ENCODE results near the gene G6PD. TPM values are rescaled to one million over a fixed set of nuclear protein-coding genes. Genes with fewer than 3 reads are reported as not detected.

Gene G6PD
- polyA plus RNA-seq, 4 donors = 10.5 to 23.4 (median 13.3) TPM

GRCh38 chrX:154486052-154486395 is 60.6 kb downstream of the G6PD start:
- peaks cover 0 to 22% (median 0%) of the 10 kb centered on the region in 3 donors for H3K4me1 ChIP-seq (ENCODE audit: control insufficient read depth in 3 of 3, insufficient read depth in 2 of 3, low read depth in 1 of 3, low read length in 2 of 3)

GRCh38 chrX:154485150-154486051 is 61.2 kb downstream of the G6PD start:
- Histone ChIP-seq H3K4me3 (ENCODE audit: low read depth in 1 of 3, low read length in 3 of 3) (peak overlapping the region; percentile 22 to 63 (median 50)), H3K9me3 (ENCODE audit: control insufficient read depth in 2 of 2, insufficient read depth in 1 of 2, low read depth in 1 of 2, low read length in 1 of 2) (no peaks in the 10 kb centered on the region), H3K27me3 (ENCODE audit: control insufficient read depth in 3 of 3, insufficient read depth in 3 of 3, low read length in 3 of 3) (no peaks in the 10 kb centered on the region), H3K27ac (ENCODE audit: low read depth in 1 of 3, low read length in 2 of 3) (peak overlapping the region; percentile 4 to 84 (median 74)), H3K4me1 (ENCODE audit: control insufficient read depth in 3 of 3, insufficient read depth in 2 of 3, low read depth in 1 of 3, low read length in 2 of 3) (peaks cover 0 to 22% (median 0%) of the 10 kb centered on the region in 3 donors), H3K36me3 (ENCODE audit: control insufficient read depth in 3 of 3, insufficient read depth in 2 of 3, low read depth in 1 of 3, low read length in 3 of 3) (peaks cover 0 to 39% (median 0%) of the 10 kb centered on the region in 3 donors)
- FAIRE-seq = no peak
- DNase-seq = no peak
- 45 to 69% (median 69%) methylated on average over 24 to 35 of the region's 35 CpGs for WGBS, 3 donors

More at GRCh38 chrX:154486052-154486395, 60.6 kb downstream of the G6PD start:
- no peaks in the 10 kb centered on the region for H3K27me3 ChIP-seq (ENCODE audit: control insufficient read depth in 3 of 3, insufficient read depth in 3 of 3, low read length in 3 of 3)
- no peaks in the 10 kb centered on the region for H3K9me3 ChIP-seq (ENCODE audit: control insufficient read depth in 2 of 2, insufficient read depth in 1 of 2, low read depth in 1 of 2, low read length in 1 of 2)
- DNase-seq (peak; percentile 36 to 55), FAIRE-seq (no peak)
- H3K27ac ChIP-seq (ENCODE audit: low read depth in 1 of 3, low read length in 2 of 3) = peak overlapping the region; percentile 4 to 84 (median 74)
- H3K4me3 ChIP-seq (ENCODE audit: low read depth in 1 of 3, low read length in 3 of 3) = peak overlapping the region; percentile 50 to 63 (median 53)
- H3K36me3 ChIP-seq (ENCODE audit: control insufficient read depth in 3 of 3, insufficient read depth in 2 of 3, low read depth in 1 of 3, low read length in 3 of 3) = peaks cover 0 to 39% (median 0%) of the 10 kb centered on the region in 3 donors
- 1 to 47% methylated on average over 22 to 35 of the region's 35 CpGs; no CpG with 5 or more reads in 1 of the 3 donors for WGBS, 3 donors

GRCh38 chrX:154484255-154485149 is 62.1 kb downstream of the G6PD start:
- WGBS, 3 donors = 71 to 82% (median 78%) methylated on average over 11 to 16 of the region's 16 CpGs
- FAIRE-seq (no peak), DNase-seq (peak; percentile 43 to 54)
- peaks cover 0 to 24% (median 0%) of the 10 kb centered on the region in 3 donors for H3K4me1 ChIP-seq (ENCODE audit: control insufficient read depth in 3 of 3, insufficient read depth in 2 of 3, low read depth in 1 of 3, low read length in 2 of 3)
- peak overlapping the region in 2 of 3 donors; percentile 53 to 59 for H3K27ac ChIP-seq (ENCODE audit: low read depth in 1 of 3, low read length in 2 of 3)
- no peaks in the 10 kb centered on the region for H3K9me3 ChIP-seq (ENCODE audit: control insufficient read depth in 2 of 2, insufficient read depth in 1 of 2, low read depth in 1 of 2, low read length in 1 of 2)
- no peaks in the 10 kb centered on the region for H3K27me3 ChIP-seq (ENCODE audit: control insufficient read depth in 3 of 3, insufficient read depth in 3 of 3, low read length in 3 of 3)
- H3K36me3 ChIP-seq (ENCODE audit: control insufficient read depth in 3 of 3, insufficient read depth in 2 of 3, low read depth in 1 of 3, low read length in 3 of 3) = peaks cover 0 to 39% (median 0%) of the 10 kb centered on the region in 3 donors
- H3K4me3 ChIP-seq (ENCODE audit: low read depth in 1 of 3, low read length in 3 of 3) = no peak overlapping the region

- peaks cover 0 to 33% (median 0%) of the 10 kb centered on the region in 3 donors for H3K36me3 ChIP-seq (ENCODE audit: control insufficient read depth in 3 of 3, insufficient read depth in 2 of 3, low read depth in 1 of 3, low read length in 3 of 3)
- DNase-seq (no peak), FAIRE-seq (no peak)
- no peaks in the 10 kb centered on the region for H3K27me3 ChIP-seq (ENCODE audit: control insufficient read depth in 3 of 3, insufficient read depth in 3 of 3, low read length in 3 of 3)
- no peaks in the 10 kb centered on the region for H3K9me3 ChIP-seq (ENCODE audit: control insufficient read depth in 2 of 2, insufficient read depth in 1 of 2, low read depth in 1 of 2, low read length in 1 of 2)
- no peak overlapping the region for H3K4me3 ChIP-seq (ENCODE audit: low read depth in 1 of 3, low read length in 3 of 3)
- 80 to 85% (median 82%) methylated on average over 7 of the region's 7 CpGs for WGBS, 3 donors
- peaks cover 0 to 20% (median 0%) of the 10 kb centered on the region in 3 donors for H3K4me1 ChIP-seq (ENCODE audit: control insufficient read depth in 3 of 3, insufficient read depth in 2 of 3, low read depth in 1 of 3, low read length in 2 of 3)
- H3K27ac ChIP-seq (ENCODE audit: low read depth in 1 of 3, low read length in 2 of 3) = no peak overlapping the region
These were observed 63.3 kb downstream of the G6PD start for GRCh38 chrX:154483325-154483724.

GRCh38 chrX:154482786-154483185 is 63.9 kb downstream of the G6PD start:
- Histone ChIP-seq H3K4me3 (ENCODE audit: low read depth in 1 of 3, low read length in 3 of 3) (no peak overlapping the region), H3K4me1 (ENCODE audit: control insufficient read depth in 3 of 3, insufficient read depth in 2 of 3, low read depth in 1 of 3, low read length in 2 of 3) (peaks cover 0 to 20% (median 0%) of the 10 kb centered on the region in 3 donors), H3K9me3 (ENCODE audit: control insufficient read depth in 2 of 2, insufficient read depth in 1 of 2, low read depth in 1 of 2, low read length in 1 of 2) (no peaks in the 10 kb centered on the region), H3K27ac (ENCODE audit: low read depth in 1 of 3, low read length in 2 of 3) (no peak overlapping the region), H3K27me3 (ENCODE audit: control insufficient read depth in 3 of 3, insufficient read depth in 3 of 3, low read length in 3 of 3) (no peaks in the 10 kb centered on the region), H3K36me3 (ENCODE audit: control insufficient read depth in 3 of 3, insufficient read depth in 2 of 3, low read depth in 1 of 3, low read length in 3 of 3) (peaks cover 0 to 28% (median 0%) of the 10 kb centered on the region in 3 donors)
- DNase-seq = no peak
- WGBS, 3 donors = 67 to 80% (median 75%) methylated on average over 3 to 7 of the region's 7 CpGs
- FAIRE-seq = no peak

GRCh38 chrX:154481911-154482601 is 64.6 kb downstream of the G6PD start:
- H3K27ac ChIP-seq (ENCODE audit: low read depth in 1 of 3, low read length in 2 of 3) = no peak overlapping the region
- no peak overlapping the region for H3K4me3 ChIP-seq (ENCODE audit: low read depth in 1 of 3, low read length in 3 of 3)
- peaks cover 0 to 23% (median 0%) of the 10 kb centered on the region in 3 donors for H3K36me3 ChIP-seq (ENCODE audit: control insufficient read depth in 3 of 3, insufficient read depth in 2 of 3, low read depth in 1 of 3, low read length in 3 of 3)
- DNase-seq (no peak), FAIRE-seq (no peak)
- H3K9me3 ChIP-seq (ENCODE audit: control insufficient read depth in 2 of 2, insufficient read depth in 1 of 2, low read depth in 1 of 2, low read length in 1 of 2) = no peaks in the 10 kb centered on the region
- 77 to 86% (median 83%) methylated on average over 14 of the region's 14 CpGs for WGBS, 3 donors
- no peaks in the 10 kb centered on the region for H3K27me3 ChIP-seq (ENCODE audit: control insufficient read depth in 3 of 3, insufficient read depth in 3 of 3, low read length in 3 of 3)
- H3K4me1 ChIP-seq (ENCODE audit: control insufficient read depth in 3 of 3, insufficient read depth in 2 of 3, low read depth in 1 of 3, low read length in 2 of 3) = peaks cover 0 to 20% (median 0%) of the 10 kb centered on the region in 3 donors
